IPS-15b (cell line): ENCODE measurements around the gene ARID1B.

Experiments used
- H3K27me3 ChIP-seq: one replicate; pipeline ENCODE4 v1.6.1; 2013; ENCODE audit warnings: low read length; ENCODE audit not compliant: control insufficient read depth, insufficient read depth
- H3K36me3 ChIP-seq: one replicate; pipeline ENCODE4 v1.6.1; 2013; ENCODE audit warnings: low read length; ENCODE audit not compliant: control insufficient read depth, insufficient read depth
- H3K4me1 ChIP-seq: one replicate; pipeline ENCODE4 v1.6.1; 2013; ENCODE audit warnings: mild to moderate bottlenecking, low read length; ENCODE audit not compliant: control insufficient read depth, insufficient read depth
- H3K4me3 ChIP-seq: one replicate; pipeline ENCODE4 v1.5.1; 2013; ENCODE audit warnings: low read depth, low read length
- H3K9ac ChIP-seq: one replicate; pipeline ENCODE4 v1.6.1; 2013; ENCODE audit warnings: low read depth, mild to moderate bottlenecking, low read length
- H3K9me3 ChIP-seq: one replicate; pipeline ENCODE4 v1.6.1; 2013; ENCODE audit warnings: mild to moderate bottlenecking, low read length; ENCODE audit not compliant: control insufficient read depth, insufficient read depth

ARID1B gene

DNA sequence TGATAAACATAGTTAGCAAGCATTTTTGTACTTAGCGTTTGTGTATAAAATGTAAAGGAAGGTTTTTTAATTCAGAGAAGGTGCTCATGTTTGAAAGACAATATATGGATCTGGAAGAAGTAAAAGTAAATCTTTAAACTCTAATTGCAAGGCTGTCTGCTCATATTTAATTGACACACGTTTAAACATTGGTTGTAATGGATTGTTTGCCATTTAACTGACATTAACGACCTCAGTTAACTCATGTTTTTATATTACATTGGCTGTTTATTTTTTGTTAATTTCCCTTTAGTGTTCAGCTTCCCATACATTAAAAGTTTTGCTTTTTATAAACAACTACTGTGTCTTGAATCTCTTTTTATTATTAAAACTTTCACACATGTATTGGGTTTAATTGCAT lies 208.1 kb downstream of the ARID1B start:
- Histone ChIP-seq H3K4me1 (peaks cover 38% of the 10 kb centered on the region), H3K9me3 (no peaks in the 10 kb centered on the region), H3K4me3 (no peak overlapping the region), H3K27me3 (no peaks in the 10 kb centered on the region), H3K9ac (no peak overlapping the region), H3K36me3 (no peaks in the 10 kb centered on the region)

DNA sequence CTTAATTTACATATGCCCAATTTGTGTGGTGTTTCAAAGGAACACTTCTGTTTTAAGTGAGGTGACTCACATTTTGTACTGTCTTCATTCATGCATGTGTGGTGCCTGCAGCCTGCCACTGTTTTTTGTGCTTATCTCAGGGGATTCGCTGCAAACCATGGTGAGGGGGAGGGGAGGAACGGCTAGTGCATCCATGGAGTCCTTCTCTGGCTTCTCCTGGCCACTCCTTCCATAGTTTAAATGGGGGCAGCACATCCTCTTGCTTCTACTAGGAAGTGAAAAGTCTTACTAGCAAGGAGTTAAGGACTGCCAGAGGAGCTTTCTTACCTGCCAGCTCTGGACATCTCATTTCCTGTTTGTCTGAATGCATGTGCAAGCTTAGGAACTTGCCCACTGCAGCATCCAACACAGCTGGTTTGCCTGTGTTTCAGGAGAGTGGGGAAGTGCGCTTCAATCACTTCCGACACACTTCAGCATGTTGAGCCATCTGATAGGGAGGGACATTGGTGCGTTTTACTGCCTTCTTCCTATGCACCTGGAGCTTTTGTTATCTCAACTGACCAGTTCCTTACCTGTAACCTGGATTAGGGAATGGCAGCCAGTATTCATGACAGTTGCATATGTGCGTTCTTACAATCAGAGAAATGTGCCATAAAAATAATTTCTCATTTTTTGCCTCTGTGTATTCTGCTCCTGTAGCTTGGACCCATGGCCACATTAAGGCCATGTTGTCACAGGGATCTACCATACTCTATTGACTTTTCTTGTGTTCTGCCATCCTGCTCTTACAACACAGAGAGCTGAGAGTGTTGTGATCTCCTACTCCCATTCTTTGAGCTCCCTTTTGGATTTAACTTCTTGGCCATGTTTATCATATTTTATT lies 211.3 kb downstream of the ARID1B start:
- peak overlapping the region; percentile 3 for H3K9ac ChIP-seq
- peaks cover 34% of the 10 kb centered on the region for H3K4me1 ChIP-seq
- H3K4me3 ChIP-seq = no peak overlapping the region

GRCh38 chr6:156989159-156989806 lies 212.1 kb downstream of the ARID1B start:
- Histone ChIP-seq H3K9me3 (no peaks in the 10 kb centered on the region), H3K4me1 (peaks cover 35% of the 10 kb centered on the region), H3K4me3 (no peak overlapping the region), H3K9ac (no peak overlapping the region), H3K36me3 (no peaks in the 10 kb centered on the region), H3K27me3 (no peaks in the 10 kb centered on the region)

More for the DNA sequence above, 211.3 kb downstream of the ARID1B start:
- Histone ChIP-seq H3K27me3 (no peaks in the 10 kb centered on the region), H3K36me3 (no peaks in the 10 kb centered on the region), H3K9me3 (no peaks in the 10 kb centered on the region)

- peaks cover 34% of the 10 kb centered on the region for H3K4me1 ChIP-seq
- H3K27me3 ChIP-seq = no peaks in the 10 kb centered on the region
- no peaks in the 10 kb centered on the region for H3K36me3 ChIP-seq
- H3K4me3 ChIP-seq = no peak overlapping the region
- H3K9me3 ChIP-seq = no peaks in the 10 kb centered on the region
- H3K9ac ChIP-seq = no peak overlapping the region
These were observed 215.0 kb downstream of the ARID1B start for GRCh38 chr6:156992020-156992804.

DNA sequence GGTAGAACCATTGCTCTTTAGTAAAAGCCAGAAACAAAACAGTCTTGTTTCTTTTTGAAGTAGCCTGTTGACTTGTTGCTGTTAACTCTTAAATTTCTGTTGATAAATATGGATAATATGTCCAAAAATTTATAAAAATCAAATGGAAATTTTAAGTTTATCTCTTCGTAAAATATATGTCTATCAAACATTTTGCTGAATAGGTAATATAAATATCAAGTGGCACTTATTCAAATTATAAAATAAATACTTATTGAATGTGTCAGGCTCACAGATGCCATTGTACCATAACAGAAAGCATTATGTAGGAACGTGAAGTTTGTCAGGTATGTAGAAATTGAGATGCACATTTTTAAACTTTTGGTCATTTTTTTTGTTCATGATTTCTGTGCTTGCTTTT lies 216.5 kb downstream of the ARID1B start:
- Histone ChIP-seq H3K27me3 (no peaks in the 10 kb centered on the region), H3K9me3 (no peaks in the 10 kb centered on the region), H3K36me3 (no peaks in the 10 kb centered on the region), H3K9ac (no peak overlapping the region), H3K4me3 (no peak overlapping the region), H3K4me1 (peaks cover 25% of the 10 kb centered on the region)

- Histone ChIP-seq H3K36me3 (no peaks in the 10 kb centered on the region), H3K4me3 (no peak overlapping the region), H3K4me1 (peaks cover 19% of the 10 kb centered on the region), H3K9ac (no peak overlapping the region), H3K9me3 (no peaks in the 10 kb centered on the region), H3K27me3 (no peaks in the 10 kb centered on the region)
These were observed 217.3 kb downstream of the ARID1B start for GRCh38 chr6:156994215-156995076.

DNA sequence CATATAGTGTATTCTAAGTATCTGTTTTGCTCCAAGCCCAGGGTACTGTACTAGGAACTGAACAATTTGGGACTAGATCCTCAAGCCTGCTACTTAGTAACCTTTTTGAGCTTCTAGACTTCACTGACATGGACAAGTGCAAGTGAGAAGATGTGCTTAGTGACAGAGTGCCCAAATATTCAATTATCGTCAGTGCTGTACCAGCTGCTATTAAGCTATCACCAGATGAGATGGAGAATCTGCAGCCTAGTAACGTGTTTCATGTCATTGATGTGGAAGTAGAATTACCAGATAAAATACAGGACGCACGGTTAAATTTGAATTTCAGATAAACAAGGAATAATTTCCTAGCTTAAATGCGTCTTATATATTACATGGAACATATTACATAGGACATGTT lies 218.3 kb downstream of the ARID1B start:
- no peak overlapping the region for H3K4me3 ChIP-seq
- no peaks in the 10 kb centered on the region for H3K36me3 ChIP-seq
- no peaks in the 10 kb centered on the region for H3K9me3 ChIP-seq
- no peaks in the 10 kb centered on the region for H3K27me3 ChIP-seq
- H3K9ac ChIP-seq = no peak overlapping the region
- peaks cover 19% of the 10 kb centered on the region for H3K4me1 ChIP-seq

DNA sequence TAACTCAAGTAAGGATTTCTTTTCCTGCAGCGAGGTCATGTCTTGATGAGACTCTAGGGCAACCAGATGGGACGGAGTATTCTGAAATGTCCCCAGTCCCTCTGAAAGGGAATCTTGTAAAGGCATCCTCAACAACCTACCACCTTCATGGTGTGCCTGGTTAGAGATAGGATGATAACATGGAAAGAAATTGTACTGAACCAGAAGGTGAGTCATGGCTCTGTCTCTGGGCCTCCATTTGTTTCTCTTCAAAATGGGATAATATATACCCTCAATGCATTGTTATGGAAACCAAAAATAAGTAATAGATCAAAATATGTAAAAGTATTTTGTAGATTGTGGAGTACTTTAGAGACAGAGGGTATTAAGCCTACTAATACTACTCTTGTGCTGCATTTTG lies 219.1 kb downstream of the ARID1B start:
- no peaks in the 10 kb centered on the region for H3K27me3 ChIP-seq
- H3K4me1 ChIP-seq = peaks cover 19% of the 10 kb centered on the region
- H3K36me3 ChIP-seq = no peaks in the 10 kb centered on the region
- no peak overlapping the region for H3K9ac ChIP-seq
- no peaks in the 10 kb centered on the region for H3K9me3 ChIP-seq
- H3K4me3 ChIP-seq = no peak overlapping the region

DNA sequence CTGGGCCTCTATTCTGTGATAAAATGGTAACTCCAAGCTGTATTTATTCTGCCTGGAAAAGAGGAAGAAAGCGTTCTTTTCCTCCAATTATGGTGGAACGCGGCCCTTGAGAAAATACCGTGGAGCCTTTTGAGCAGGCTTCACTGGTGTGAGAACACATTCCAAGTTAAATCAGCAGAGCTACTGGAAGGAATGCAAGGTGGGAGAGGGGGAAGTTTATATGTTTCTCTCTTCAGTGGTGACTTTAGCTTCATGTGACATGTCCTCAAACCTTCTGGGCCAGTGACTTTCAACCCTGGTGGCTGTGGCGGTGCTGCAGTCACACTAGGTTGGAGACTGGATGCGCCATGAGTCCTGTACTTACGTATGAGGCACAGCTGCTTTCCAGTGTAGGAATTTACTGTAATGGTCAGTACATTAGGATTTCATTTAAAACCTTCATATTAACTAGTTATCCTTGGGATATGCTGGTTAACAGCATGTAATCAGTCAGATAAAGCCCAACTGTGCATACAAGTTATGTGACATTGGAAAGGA lies 221.7 kb downstream of the ARID1B start:
- Histone ChIP-seq H3K36me3 (no peaks in the 10 kb centered on the region), H3K4me3 (no peak overlapping the region)

GRCh38 chr6:156999762-157000161 lies 222.6 kb downstream of the ARID1B start:
- H3K27me3 ChIP-seq = no peaks in the 10 kb centered on the region
- no peaks in the 10 kb centered on the region for H3K9me3 ChIP-seq
- H3K4me3 ChIP-seq = no peak overlapping the region
- no peaks in the 10 kb centered on the region for H3K36me3 ChIP-seq
- H3K4me1 ChIP-seq = peaks cover 18% of the 10 kb centered on the region
- no peak overlapping the region for H3K9ac ChIP-seq

More for the DNA sequence above, 221.7 kb downstream of the ARID1B start:
- no peaks in the 10 kb centered on the region for H3K9me3 ChIP-seq
- peaks cover 23% of the 10 kb centered on the region for H3K4me1 ChIP-seq
- H3K27me3 ChIP-seq = no peaks in the 10 kb centered on the region
- H3K9ac ChIP-seq = no peak overlapping the region

DNA sequence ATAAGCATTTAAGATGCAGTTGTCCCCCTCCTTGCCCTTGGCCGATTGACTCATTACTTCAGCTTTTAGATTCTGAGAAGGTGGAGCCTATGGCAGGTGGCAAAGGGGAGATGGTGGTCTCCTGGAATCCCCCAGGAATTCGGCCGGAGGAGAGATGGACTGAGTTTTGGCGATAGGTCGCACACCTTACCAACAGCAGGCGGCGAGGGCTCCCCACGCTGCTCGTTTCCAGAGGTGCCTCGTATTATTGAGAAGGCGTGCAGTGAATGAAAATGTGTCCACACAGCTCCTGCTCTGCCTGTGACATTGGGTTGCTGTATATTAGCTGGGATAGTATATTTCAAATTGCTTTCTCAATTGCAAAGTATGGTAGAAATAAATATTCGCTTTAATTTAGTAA lies 224.5 kb downstream of the ARID1B start:
- Histone ChIP-seq H3K4me1 (peaks cover 14% of the 10 kb centered on the region), H3K9ac (no peak overlapping the region), H3K27me3 (no peaks in the 10 kb centered on the region), H3K4me3 (no peak overlapping the region), H3K9me3 (no peaks in the 10 kb centered on the region), H3K36me3 (no peaks in the 10 kb centered on the region)
